RKO (cell line): Measurements from ENCODE around the gene SHMT2.

Experiments used
- DNase-seq: peaks from one replicate; pipeline ENCODE4 v3.0.0-alpha.2; 2016; ENCODE audit warnings: low spot score

SHMT2 gene

GRCh38 chr12:57240066-57240921 lies 10.8 kb downstream of the SHMT2 start:
- DNase-seq = peak; percentile 88

GRCh38 chr12:57240926-57241401 lies 11.5 kb downstream of the SHMT2 start:
- no peak for DNase-seq

- no peak for DNase-seq
Measured at GRCh38 chr12:57241402-57242310, 12.1 kb downstream of the SHMT2 start.

- no peak for DNase-seq
Measured at GRCh38 chr12:57242329-57242690, 12.8 kb downstream of the SHMT2 start.

- DNase-seq = peak; percentile 57
Measured at GRCh38 chr12:57242691-57243454, 13.4 kb downstream of the SHMT2 start.

GRCh38 chr12:57243521-57244311 lies 14.2 kb downstream of the SHMT2 start:
- peak; percentile 82 for DNase-seq

GRCh38 chr12:57244312-57244696 lies 14.8 kb downstream of the SHMT2 start:
- no peak for DNase-seq

GRCh38 chr12:57247041-57247440 lies 17.5 kb downstream of the SHMT2 start:
- no peak for DNase-seq

- DNase-seq = no peak
Measured at GRCh38 chr12:57248934-57249742, 19.6 kb downstream of the SHMT2 start.

- no peak for DNase-seq
Measured at GRCh38 chr12:57250541-57250940, 21.0 kb downstream of the SHMT2 start.

GRCh38 chr12:57250956-57251355 lies 21.4 kb downstream of the SHMT2 start, which contains the start of gene STAC3:
Gene STAC3 (minus strand): TSS chr12:57251187. CDS start chr12:57249636, 1,551 bp downstream.
- DNase-seq = no peak

- no peak for DNase-seq
Measured at GRCh38 chr12:57254506-57255280, 25.2 kb downstream of the SHMT2 start.

- no peak for DNase-seq
Measured at GRCh38 chr12:57255916-57256315, 26.4 kb downstream of the SHMT2 start.

GRCh38 chr12:57258977-57259970 lies 29.8 kb downstream of the SHMT2 start:
- no peak for DNase-seq

GRCh38 chr12:57260366-57260765 lies 30.9 kb downstream of the SHMT2 start:
- no peak for DNase-seq

GRCh38 chr12:57261428-57261865 lies 31.9 kb downstream of the SHMT2 start:
- no peak for DNase-seq

- DNase-seq = no peak
Measured at GRCh38 chr12:57262126-57262822, 32.8 kb downstream of the SHMT2 start.

- no peak for DNase-seq
Measured at GRCh38 chr12:57263096-57263495, 33.6 kb downstream of the SHMT2 start.
